GM18909 (cell line): Measurements from ENCODE around the gene EFR3B.
"Not testable (repeated sequence)": the region's sequence is repeated elsewhere in the genome, so short reads cannot be mapped to it uniquely, and the experiment has no call there.

Experiments used
- ATAC-seq: cut with Tn5 transposase; IDR thresholded peaks from one replicate; pipeline ENCODE4 v1.9.1; 2021; ENCODE audit warnings: mild to moderate bottlenecking; ENCODE audit not compliant: unreplicated experiment, poor library complexity

Gene EFR3B

DNA sequence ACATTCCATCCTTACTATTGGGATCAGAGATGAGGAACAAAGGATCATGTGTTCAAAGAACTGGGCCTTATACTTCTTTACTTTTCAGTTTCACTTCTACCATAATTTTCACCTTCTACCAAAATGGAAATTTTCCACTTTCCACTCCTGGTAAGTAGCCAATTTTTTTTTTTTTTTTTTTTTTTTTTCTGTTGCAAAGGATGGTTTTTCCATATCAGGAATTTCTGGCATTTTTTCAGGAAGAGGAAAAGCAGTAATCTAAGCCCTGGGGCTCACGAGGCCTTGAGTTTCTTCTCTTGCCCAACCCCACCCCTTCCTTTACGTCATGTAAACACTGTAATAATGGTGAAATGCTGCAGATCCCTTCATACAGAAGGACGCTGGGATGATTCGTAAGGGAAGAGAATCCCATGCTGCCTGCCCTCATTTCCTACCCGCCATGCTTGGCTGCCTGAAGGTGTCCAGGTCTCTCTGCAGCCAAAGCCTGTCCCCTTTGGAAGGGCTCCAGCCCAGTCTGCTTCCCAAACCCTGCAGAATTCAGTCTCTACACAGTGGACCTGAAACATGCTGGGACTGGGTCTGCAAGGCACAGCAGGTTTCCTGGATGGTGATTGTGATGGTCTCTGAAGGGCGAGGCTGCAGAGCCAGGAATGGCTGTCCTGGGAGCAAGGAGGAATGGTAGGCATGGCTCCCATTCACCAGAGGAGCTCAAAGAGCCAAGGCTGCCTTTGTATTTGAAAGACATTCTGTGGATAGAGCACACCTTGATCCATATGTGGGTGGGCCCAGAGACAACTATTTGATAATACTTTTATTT, 57.0 kb downstream of the EFR3B start:
- ATAC-seq = no peak

DNA sequence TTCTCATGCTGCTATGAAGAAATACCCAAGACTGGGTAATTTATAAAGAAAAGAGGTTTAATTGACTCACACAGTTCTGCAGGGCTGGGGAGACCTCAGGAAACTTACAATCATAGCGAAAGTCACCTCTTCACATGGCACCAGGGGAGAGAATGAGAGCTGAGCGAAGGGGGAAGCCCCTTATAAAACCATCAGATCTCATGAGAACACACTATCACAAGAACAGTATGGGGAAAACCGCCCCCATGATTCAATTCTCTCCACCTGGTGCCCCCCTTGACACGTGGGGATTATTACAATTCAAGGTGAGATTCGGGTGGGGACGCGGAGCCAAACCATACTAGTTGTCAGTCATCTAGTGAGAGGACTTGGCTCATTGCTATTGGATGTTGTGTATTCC, 60.5 kb downstream of the EFR3B start:
- ATAC-seq = not testable (repeated sequence)

DNA sequence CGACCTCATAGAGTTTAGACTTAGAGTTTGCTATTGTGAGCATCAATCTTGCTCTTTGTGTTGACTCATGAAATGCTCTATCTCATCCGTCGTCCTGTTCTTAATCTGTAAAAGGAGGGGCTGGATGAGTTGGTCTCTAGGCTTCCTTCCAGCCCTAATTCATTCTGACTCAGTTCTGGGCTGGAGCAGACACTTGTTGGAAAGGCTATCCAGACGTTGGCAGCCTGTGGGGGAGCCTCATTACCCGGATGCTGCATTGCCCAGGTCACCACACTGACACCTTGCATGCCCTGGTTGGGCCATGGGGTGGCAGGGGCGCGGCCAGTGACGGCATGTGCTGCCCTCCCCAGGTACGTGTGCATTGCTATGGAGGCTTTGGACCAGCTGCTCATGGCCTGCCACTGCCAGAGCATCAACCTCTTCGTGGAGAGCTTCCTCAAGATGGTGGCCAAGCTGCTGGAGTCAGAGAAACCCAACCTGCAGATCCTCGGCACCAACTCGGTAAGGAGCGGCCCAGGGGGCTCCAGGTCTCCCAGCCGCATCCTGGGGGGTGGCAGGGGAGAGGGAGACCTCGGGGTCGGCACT, 61.5 kb downstream of the EFR3B start:
- no peak for ATAC-seq

DNA sequence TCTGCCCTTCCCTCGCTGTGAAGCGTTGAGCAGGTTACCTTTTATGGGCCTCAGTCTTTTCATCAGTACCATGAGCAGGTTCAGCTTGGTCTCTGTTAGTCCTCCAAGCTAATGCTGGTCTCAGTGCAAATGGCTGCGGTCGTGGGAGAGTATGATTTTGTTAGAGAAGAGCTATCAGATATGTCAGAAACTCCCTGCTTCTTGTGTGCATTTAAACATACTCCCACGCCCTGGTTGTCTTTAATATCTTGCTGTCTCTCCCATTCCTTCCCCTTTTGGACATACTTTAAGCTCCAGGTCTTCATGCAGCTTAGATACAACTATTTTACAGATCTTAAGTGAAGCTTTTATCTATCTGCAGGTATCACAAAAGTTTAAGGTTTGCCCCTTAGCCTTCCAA, 62.9 kb downstream of the EFR3B start:
- ATAC-seq = no peak

DNA sequence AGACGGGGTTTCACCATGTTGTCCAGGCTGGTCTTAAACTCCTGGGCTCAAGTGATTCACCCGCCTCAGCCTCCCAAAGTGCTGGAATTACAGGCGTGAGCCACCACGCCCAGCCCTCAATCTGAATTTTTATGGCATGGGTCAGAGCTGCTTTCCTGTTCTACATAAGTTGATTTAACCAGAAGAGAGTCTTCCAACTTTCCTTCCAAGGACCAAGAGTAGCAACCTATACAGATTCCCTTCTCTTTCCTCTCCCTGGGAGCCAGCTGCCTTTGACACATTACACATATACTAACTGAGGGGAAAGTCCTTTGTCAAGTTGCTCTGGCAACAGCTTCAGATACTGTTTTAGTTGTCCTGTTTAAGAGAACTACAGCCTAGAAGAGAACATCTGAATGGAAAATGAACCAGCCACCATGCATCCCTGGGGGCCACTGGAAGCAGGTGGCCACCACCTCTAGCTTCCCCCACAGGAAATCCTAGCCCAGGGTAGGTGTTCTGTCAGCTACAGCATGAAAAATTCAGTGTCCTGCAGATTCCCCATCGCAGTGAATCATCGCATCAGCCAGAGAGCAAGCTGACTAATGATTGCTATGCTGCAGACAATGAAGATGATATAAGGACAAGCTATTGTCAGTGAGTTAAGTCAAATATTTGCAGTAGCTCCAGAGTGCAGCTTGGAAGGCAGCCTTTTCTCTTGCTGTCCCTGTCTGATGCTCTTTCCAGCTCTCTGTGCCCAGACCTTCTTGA, 63.6 kb downstream of the EFR3B start:
- no peak for ATAC-seq

DNA sequence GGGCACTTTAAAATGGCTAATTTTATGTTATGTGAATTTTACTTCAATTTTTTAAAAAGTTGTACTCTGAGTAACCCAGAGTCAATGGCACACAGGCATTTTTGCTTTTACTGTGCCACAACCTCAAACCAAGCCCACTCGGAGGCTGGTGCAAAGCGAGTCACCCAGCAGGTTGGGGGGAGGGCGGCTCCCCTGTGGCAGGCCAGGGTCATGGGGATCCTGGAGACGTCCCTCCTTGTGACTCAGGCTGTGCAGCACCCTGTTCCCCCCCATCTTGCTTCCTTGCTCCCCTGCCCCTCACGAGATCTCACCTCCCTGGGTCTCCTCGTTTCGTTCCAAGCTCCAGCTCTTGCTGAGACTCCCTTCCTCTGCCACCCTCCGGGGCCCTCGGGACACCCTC, 67.9 kb downstream of the EFR3B start:
- no peak for ATAC-seq

DNA sequence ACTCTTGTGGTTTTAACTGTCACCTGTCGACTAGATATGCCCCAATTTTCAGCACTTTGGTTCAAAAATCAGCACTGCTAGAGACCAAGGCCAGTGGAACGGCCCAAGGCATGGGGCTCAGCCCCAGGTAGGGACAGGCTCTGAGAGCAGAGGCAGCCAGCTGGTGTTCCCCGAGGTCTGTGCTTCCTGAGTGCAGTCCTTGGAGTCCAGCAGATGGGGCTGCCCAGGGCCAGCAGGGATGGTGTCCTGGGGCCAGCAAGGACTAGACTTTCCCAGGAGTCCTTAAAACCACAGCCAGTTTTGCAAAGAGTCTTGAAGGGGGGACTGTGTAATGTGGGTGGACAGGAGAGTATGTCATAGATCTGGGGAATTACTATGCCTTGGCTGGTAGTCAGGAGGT, 70.2 kb downstream of the EFR3B start:
- ATAC-seq = no peak

DNA sequence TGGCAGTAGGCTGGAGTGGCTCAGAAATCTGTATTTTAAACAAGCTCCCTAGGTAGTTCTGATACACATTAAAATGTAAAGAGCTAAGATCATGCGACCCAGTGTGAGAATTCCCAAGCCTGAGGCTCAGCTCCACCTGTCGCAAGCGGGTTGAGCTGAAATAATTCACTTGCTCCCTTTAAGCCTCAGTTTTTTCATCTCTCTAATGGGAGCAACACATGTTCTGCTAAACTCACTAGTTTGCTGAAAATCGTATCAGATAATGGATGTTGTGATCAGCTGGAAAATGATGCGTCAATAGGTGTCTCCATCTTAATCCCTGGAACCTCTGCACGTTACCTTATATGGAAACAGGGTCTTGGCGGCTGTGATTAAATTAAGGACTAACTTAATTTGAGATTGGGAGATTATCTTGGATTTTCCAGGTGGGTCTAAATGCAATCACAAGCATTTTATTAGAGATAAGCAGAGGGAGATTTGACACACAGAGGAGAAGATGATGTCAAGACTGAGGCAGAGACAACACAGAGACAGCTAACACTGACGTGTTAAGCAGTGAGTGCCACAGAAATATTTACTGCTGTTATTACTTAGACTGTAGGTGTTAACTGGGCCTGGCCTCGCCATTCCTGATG, 73.5 kb downstream of the EFR3B start:
- ATAC-seq = no peak

DNA sequence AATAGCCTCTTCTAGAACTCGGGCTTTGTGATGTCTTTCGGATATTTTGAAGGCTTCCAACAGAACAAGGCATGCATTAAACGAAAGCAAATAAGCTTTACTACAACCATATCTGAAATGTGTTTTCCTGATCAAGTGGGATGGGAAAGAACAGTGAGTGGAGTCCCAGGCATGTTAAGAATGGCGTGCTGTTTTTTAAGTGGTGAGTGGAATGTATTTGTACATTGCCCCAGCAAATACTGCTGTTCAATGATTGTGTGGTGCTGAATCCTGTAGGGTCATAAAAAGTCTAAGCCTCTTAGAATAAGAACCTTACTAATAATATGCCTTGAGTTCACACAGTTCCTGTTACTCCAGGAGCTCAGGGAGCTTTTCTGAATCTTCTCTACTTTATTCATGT, 74.0 kb downstream of the EFR3B start:
- ATAC-seq = no peak

DNA sequence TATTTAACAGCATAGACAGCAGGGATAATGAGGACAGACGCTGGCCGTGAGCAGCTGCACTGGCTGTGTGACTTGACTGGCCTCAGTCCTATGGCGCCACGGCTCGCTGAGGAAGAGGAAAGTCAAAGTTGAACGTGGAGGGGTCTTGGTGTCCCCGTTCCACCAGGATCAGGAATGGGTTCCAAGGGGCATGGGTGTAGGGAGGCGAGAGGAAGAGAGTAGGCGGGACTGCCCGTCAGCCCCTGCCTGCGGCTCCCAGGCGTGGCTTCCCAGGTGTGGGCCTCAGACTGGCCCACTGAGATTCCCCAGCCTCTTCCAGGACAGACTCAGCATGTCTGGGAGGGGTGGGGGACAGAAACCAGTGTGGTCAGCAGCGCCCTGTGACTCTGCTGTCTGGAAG, 75.1 kb downstream of the EFR3B start:
- ATAC-seq = no peak

DNA sequence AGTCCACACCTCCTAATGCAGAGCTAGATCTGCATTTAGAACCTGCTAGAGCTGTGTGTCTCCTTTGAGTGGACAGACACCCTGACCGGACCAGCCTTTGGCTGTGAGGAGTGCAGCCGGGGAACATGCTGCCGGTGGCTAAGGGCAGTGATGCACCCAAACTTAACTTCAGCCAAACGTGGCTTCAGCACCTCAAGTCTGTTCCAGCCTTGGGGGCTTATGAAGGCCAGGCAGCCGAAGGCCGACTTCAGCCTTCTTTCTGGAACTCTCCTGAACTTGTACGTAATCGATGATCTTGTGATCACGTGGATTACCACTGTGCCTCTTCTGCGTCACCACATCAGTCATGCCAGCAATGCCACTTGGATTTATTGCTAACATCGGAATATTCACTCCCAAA, 77.4 kb downstream of the EFR3B start:
- ATAC-seq = no peak

DNA sequence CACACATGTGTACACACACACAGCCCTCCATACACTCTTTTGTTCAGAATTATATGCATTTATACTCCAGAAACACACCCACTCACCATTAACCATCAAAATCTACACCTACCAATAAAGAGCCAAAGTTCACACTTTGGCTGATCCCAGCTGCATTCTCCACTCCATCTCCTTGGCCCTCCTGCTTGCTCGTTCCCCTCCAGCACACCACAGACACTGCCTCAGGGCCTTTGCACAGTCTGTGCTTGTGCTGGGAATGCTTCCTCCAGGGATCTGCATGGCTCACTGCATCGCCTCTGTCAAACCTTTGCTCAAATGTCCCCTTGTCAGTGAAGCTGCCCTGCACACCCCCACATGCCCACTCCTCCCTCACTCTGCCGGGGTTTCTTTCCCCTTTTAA, 80.5 kb downstream of the EFR3B start:
- ATAC-seq = no peak

DNA sequence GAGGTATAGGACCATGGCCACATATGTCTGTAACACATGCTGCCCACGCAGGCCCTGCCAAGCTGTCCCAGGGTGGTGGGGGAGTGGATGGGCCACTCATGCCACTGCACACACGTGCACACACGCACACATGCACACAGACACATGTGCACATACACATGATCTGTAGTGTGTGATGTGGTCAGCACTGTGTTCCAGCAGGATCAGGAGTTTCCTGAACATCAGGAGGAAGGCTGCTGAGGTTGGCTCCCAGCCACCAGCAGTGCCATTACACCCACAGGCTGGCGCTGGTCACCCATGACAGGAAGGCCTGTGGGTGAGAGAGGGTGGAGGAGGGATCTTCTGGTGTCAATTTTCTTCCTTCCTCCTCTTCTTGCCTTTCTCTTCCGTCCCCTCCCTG, 81.8 kb downstream of the EFR3B start:
- ATAC-seq = no peak

DNA sequence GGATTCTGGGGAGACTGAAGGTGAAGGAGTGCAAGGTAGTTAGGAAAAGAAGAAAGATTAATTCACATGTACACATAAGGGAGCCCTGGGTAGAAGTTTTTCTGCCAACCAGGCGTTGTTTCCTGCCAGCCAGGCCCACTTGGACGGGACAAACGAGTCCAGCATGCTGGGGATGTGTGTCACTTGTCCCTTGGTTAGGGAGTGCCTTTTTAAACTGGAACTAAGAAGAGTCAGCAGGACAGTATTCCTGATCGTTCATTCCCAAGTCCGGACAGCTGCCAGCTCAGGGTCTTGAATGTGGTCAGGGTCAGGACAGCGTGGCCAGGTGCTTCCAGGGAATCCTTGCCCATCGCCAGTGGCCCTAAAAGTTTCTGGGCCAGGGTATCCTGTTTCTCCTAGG, 83.3 kb downstream of the EFR3B start:
- no peak for ATAC-seq

DNA sequence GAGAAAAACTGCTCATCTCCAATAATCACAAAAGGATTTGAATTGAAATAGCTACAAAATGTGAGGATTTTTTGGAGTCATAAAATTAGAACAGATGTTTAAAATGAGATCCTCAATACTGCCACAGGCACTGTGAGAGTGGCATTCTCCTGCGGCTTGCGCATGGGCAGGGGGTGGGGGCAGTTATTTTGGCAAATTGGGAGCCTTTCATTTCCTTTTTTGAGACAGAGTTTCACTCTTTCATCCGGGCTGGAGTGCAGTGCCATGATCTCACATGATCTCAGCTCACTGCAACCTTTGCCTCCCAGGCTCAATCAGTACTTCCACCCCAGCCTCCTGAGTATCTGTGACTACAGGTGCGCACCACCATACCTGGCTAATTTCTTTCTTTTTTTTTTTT, 84.1 kb downstream of the EFR3B start:
- no peak for ATAC-seq

DNA sequence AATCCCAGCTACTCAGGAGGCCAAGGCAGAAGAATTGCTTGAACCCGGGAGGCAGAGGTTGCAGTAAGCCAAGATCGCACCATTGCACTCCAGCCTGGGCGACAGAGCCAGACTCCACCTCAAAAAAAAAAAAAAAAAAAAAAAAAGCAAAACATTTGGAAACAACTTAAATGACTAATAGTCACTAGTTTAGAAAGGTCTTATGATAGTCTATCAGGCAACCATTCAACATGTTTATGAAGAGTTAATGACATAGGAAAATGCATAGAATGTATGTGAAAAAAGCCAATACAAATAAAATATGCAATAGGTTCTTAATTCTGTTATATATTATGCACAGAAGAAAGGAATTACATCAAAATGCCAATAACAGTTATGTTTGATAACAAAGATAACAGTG, 85.2 kb downstream of the EFR3B start:
- not testable (repeated sequence) for ATAC-seq

DNA sequence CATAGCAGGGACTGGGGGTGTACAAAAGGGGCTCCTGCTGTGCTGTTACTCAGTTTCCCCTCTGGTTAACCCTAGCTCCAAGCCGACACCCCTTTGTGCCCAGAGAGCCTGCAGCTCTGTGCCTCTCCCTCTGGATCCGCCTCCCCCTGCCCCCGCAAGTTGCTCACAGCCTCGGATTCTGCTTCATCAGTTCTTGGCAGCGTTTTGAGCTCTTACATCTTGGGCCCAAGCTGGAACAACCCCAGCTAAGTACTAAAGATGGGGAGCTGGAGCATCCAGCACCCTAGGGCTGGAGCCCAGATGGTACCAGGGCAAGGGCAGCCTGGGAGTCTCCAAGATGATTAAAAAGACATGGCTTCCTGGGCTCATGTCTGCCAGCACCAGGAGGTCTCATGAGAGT, 85.8 kb downstream of the EFR3B start:
- no peak for ATAC-seq

DNA sequence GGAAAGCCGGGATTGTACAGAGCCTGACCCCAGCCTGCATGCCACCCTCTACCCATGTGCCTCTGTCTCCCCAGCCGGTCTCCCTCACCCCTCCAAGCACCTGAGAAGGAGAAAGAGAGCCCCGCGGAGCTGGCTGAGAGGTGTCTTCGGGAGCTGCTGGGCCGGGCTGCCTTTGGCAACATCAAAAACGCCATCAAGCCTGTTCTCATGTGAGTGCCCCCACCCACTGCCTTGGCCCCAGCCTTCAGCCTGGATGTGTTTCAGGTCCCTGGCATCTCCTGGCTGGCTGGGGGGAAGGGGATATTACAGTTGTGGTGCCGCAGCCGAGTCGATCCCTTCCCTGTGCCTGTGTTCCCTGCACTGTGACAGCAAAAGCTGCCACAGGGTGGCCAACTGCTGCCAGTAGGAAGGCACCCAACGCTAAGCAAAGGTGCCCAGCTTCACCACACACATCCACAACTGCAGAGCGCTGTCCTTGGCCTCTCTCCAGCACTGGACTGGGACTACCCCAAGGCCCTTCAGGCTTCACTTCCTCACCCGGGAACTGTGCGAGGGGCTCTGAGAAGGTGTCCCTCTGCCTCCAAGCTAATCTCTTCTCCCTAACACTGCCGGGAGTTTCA, 88.1 kb downstream of the EFR3B start:
- ATAC-seq = no peak

DNA sequence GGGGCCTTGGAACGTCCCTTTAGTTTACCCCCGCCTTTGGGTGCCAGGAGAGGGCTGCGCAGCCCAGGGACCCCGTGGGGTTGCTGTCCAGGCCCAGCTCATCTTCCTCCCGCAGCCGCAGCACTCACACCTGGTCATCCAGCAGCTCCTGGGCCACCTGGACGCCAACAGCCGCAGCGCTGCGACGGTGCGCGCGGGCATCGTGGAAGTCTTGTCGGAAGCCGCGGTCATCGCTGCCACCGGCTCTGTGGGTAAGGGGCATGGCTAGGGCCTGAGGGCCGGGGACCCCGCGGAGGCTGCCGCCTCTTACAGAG, 89.3 kb downstream of the EFR3B start:
- no peak for ATAC-seq

DNA sequence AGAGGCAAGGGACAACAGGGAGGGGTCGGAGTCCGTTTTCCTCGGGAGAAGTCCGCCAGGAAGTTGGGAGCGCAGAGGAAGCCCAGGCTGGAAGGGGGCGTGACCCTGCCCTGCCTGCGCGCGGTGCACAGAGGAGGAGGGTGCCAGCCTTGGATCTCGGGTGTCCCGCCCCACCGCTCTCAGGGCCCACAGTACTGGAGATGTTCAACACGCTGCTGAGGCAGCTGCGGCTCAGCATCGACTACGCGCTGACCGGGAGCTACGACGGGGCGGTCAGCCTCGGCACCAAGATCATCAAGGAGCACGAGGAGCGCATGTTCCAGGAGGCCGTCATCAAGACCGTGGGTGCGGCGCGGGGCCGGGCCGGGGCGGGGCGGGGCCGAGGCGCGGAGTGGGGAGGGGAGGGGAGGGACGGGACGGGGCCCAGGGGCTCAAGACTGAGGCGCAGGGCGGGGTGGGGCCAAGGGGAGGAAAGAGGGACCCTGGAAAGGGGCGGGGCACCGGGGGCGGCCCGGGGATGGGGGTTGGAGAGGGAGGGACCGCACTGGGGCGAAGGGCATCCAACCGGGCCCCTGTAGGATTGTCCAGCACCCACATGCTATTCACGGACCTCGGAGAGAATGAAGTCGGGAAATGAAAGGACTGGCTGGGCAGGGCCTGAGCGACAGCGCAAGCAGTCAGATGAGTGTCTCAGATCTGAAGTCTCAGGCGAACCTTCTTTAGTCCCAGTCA, 89.9 kb downstream of the EFR3B start:
- no peak for ATAC-seq
